Ishikawa (cell line): ENCODE data around the gene PPP1CA.

Experiments used
- EP300 ChIP-seq: IDR thresholded peaks from 2 replicates; pipeline ENCODE4 v1.6.1; 2012; ENCODE audit warnings: borderline replicate concordance
- YY1 ChIP-seq: IDR thresholded peaks from 2 replicates; pipeline ENCODE4 v1.6.1; 2012; ENCODE audit warnings: low read depth

The PPP1CA gene

DNA sequence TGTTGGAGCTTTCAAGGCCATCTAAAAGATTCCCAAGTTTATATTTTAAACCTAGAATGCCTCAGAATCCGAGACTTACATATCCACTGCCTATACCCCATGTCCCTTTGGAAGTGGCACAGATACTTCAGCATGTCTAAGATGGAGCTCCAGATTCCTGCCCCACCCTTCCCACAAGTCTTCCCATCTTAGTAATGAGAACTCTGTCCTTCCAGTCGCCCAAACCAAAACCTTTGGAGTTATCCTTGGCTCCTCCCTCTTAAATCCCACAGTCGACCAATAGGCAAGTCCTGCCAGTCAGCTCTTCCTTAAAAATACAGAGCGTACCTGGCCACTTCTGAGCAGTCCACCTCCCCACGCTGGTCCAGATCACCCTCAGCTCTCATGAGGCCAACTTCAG, 52.6 kb downstream of the PPP1CA start:
- TF ChIP-seq YY1 = no peak
- TF ChIP-seq EP300 = no peak
